ENCODE data around the gene APLF.

Gene APLF

GRCh38 chr2:68604077-68604476, 136.7 kb downstream of the APLF start:
- TF ChIP-seq CTCF (IDR thresholded peaks at IDR 0.05; ENCODE audit: insufficient read depth, low read depth, low read length, missing control alignments), result no peak
- DNase-seq (ENCODE audit: low read depth), result no peak
- H3K4me3 ChIP-seq (ENCODE audit: low read depth, low read length), result no peak overlapping the region

- DNase-seq (ENCODE audit: low read depth), result no peak
- no peak for TF ChIP-seq CTCF (IDR thresholded peaks at IDR 0.05; ENCODE audit: insufficient read depth, low read depth, low read length, missing control alignments)
- H3K4me3 ChIP-seq (ENCODE audit: low read depth, low read length), result no peak overlapping the region
Observed at GRCh38 chr2:68605939-68606338, 138.6 kb downstream of the APLF start.

- no peak for DNase-seq (ENCODE audit: low read depth)
- TF ChIP-seq CTCF (IDR thresholded peaks at IDR 0.05; ENCODE audit: insufficient read depth, low read depth, low read length, missing control alignments), result no peak
- H3K4me3 ChIP-seq (ENCODE audit: low read depth, low read length), result no peak overlapping the region
Observed at GRCh38 chr2:68606759-68607158, 139.4 kb downstream of the APLF start.

- no peak for TF ChIP-seq CTCF (IDR thresholded peaks at IDR 0.05; ENCODE audit: insufficient read depth, low read depth, low read length, missing control alignments)
- H3K4me3 ChIP-seq (ENCODE audit: low read depth, low read length), result no peak overlapping the region
- no peak for DNase-seq (ENCODE audit: low read depth)
Observed at GRCh38 chr2:68607837-68608236, 140.5 kb downstream of the APLF start.

- no peak overlapping the region for H3K4me3 ChIP-seq (ENCODE audit: low read depth, low read length)
- no peak for DNase-seq (ENCODE audit: low read depth)
- TF ChIP-seq CTCF (IDR thresholded peaks at IDR 0.05; ENCODE audit: insufficient read depth, low read depth, low read length, missing control alignments), result no peak
Observed at GRCh38 chr2:68612765-68613519, 145.6 kb downstream of the APLF start.

- no peak for TF ChIP-seq CTCF (IDR thresholded peaks at IDR 0.05; ENCODE audit: insufficient read depth, low read depth, low read length, missing control alignments)
- DNase-seq (ENCODE audit: low read depth), result no peak
- no peak overlapping the region for H3K4me3 ChIP-seq (ENCODE audit: low read depth, low read length)
Observed at GRCh38 chr2:68620772-68621171, 153.4 kb downstream of the APLF start.

- TF ChIP-seq CTCF (IDR thresholded peaks at IDR 0.05; ENCODE audit: insufficient read depth, low read depth, low read length, missing control alignments), result no peak
- no peak overlapping the region for H3K4me3 ChIP-seq (ENCODE audit: low read depth, low read length)
- DNase-seq (ENCODE audit: low read depth), result no peak
Observed at GRCh38 chr2:68623820-68624219, 156.4 kb downstream of the APLF start.

Measured in GM12865 (cell line).